Middle frontal gyrus (tissue), 1 donor: ENCODE data around the gene OR5AU1.

Experiments
- DNase-seq: peaks from one replicate; pipeline ENCODE4 v3.0.0-alpha.2; 2015; ENCODE audit warnings: low spot score; ENCODE audit errors: extremely low spot score

The OR5AU1 gene

DNA sequence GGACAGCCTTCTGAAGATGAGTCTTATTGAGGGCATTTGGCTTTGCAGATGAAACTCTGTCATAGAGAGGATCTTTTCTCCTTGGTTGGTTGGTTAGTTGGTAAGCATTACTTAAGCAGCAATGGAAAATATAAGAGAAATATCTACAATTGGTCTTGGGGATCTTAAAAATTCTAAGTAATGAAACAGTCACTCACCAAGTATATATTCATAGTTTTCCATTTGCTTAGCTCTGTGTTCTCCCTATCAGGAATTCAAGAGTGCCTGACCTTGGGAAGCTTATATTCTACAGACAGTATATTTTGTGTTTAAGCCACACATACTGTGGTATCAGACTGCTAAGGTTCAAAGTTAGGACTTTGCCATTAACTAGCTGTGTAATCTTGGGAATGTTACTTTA, at the start of gene OR5AU1:
TSS of gene OR5AU1 (minus strand) at position 101 of the 400 bp plus-strand sequence. CDS start 191 bp downstream, outside the sequence.
- DNase-seq: no peak

DNA sequence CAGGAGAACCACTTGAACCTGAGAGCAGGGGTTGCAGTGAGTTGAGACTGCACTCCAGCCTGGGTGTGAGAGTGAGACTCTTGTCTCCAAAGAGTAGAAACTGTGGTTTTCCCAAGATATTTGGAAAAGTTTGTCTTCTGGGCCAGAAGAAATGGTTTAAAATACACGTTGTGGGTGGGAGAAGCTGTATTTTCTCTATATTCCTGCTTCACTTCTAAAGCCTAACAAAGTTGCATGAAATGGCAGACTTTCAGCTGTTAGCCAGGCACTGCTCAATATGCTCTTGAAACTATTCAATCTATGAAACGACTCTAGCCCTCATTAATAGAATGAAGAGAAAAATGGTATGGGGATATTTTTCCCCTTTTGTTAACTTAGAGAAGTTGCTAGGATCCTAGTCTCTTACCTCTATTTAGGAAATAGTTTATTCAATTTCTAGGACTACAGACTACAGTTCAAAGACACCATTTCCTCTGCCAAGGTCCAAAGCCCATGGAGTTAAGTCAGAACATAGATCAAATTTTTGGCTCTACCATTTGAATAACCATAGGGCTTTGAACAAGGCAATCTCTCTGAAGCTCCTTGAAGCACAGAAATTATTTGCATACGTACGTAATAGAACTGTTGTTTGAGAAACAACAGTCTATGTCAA, 49.3 kb upstream of the OR5AU1 start:
- DNase-seq: no peak

DNA sequence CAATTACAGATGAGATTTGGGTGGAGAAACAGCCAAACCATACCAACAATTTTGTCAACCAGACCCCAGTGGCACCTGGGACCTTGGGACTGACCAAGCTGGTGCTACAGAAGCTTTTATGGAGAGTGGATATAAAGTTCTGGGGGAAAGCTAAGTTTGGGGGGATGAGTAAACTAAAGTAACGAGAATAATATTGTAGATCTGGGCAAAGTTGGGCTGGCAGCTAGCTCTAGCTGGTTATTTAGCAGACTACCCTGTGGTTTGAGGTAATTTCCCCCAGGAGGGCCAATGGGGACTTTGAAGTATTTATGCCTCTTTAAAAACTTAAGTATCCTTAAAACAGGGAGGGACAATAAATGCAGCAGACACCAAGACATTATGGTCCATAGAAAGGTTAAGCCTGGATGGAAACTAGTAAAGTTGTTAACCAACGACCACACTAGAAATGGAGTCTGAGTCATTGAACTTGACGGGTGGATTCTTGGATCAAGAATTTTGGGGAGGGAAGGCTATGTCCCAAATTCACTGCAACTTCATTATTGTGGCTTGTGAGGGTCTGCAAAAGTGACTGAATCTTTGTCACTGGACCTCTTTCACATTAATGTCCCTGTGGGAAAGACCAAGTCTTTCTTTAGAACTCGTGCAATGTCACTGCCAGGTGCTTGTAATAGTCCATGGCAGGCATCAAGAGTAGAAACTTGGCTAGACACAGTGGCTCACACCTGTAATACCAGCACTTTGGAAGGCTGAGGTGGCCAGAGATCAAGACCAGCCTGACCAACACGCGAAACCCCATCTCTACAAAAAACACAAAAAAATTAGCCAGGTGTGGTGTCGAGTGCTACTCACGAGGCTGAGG, 48.5 kb upstream of the OR5AU1 start:
- no peak for DNase-seq

DNA sequence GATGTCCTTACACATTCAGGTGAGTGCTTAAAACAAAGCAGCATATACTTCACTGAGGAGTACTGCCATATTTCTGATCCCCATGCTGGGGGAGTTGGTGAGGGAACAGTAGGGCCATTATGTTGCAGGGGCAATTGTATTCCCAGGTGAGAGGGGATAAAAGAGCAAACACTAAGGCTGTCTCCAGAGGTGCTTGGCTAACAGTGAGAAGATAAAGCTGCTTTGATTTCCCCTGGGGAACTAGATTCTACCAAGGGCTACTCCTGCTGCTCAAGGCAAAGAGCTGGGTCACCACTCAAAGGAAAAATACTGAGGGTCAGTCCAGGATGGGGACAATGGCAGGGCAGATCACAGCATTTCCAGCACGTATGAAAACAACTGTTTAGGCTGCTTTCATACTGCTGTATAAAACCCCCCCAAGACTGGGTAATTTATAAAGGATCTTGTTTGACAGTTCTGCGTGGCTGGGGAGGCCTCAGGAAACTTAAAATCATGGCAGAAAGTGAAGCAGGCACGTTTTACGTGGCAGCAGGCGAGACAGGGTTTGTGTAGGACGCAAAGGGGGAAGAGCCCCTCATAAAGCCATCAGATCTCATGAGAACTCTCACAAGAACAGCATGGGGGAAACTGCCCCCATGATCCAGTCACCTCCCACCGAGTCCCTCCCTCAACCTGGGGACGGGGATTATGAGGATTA, 47.8 kb upstream of the OR5AU1 start:
- DNase-seq: no peak

DNA sequence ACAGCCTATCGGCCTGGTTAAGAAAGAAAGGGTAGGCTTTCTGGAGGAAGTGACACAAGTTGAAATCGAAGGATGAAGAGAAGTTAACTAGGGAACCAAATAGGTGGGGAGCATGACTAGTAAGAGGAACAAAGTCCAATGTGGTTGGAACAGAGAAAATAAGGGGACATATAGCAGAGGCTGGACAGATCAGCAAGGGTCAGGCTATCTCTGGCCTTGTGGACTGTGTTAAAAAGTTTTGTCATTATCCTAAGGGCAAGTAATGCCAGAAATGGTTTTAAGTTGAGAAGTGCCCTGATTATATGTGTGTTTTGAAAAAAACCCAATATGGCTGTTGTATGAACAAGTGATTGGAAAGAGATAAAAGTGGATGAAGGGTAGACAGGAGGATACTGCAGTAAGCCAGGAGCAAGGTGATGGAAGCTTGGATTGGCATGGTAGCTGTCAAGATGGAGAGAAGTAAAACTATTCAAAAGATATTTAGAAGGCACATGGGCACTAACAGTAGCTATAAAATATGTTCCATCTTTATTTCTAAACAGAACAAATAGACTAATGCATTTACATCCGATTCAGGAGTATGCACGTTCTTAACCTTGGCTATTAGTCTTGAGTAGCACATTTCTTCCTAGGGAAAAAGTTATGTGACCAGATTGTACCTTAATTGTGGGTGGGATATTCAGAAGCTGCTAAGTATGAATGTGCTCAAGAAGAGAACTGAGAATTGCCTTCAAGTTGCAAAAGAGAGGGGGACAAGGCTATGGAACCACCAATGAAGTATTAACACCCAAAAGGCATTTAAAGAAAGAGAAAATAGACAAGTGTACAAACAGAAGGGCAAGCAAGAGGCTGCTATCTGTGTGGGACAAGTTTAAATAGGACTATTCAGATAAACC, 46.8 kb upstream of the OR5AU1 start:
- DNase-seq: no peak

DNA sequence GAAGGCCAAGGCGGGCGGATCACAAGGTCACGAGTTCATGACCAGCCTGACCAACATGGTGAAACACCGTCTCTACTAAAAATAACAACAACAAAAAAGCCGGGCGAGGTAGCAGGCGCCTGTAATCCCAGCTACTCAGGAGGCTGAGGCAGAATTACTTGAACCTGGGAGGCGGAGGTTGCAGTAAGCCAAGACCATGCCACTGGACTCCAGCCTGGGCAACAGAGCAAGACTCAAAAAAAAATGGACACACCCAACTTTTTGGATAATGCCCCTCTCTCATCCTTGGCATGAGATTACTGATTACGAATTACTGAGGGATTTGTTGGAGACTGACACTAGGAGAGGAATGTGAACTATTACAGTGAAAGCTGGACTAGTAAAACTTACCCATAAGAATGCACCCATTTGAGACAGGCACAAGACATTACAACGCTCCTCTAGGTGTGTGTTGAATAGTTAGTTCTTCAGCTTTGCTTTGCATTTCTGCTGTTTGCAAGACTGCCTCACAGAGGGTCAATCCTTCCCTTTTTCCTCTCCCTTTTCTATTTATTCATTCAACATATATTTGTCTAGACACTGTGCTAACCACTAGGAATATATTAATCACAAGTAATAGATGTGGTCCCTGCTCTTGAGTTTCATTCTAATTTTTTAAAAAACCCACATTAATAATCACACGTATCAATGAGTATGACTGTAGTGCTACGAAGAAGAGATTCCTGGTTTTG, 46.0 kb upstream of the OR5AU1 start:
- no peak for DNase-seq

DNA sequence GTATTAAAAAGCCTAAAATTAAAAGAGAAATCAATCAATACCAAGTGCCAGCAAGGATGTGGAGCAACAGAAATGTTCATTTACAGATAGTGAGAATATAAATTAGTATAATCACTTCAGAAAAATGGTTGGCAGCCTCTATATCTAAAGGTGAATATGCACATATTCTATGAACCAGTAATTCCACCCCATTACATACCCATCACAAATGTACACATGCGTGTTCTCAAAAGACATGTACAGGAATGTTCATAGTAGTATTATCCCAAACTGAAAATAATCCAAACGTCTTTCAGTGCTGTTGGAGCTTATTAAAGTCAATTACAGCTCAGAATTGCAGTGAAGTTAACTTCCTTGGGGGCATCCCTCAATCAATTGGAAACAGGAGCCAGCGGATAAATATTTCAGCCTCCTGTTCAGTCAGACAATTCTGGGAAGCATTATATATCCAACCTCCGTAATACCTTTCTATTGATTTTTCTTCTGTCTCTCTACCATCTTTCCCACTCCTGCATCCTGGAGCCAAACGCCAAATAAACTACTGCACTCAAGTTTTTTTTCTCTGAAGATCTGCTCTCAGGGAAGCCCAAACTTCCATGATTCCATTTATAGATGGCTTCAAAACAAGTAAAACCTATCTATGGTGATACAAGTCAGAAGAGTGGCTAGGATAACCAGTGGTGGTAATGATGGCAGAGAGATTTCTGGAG, 45.0 kb upstream of the OR5AU1 start:
- no peak for DNase-seq

DNA sequence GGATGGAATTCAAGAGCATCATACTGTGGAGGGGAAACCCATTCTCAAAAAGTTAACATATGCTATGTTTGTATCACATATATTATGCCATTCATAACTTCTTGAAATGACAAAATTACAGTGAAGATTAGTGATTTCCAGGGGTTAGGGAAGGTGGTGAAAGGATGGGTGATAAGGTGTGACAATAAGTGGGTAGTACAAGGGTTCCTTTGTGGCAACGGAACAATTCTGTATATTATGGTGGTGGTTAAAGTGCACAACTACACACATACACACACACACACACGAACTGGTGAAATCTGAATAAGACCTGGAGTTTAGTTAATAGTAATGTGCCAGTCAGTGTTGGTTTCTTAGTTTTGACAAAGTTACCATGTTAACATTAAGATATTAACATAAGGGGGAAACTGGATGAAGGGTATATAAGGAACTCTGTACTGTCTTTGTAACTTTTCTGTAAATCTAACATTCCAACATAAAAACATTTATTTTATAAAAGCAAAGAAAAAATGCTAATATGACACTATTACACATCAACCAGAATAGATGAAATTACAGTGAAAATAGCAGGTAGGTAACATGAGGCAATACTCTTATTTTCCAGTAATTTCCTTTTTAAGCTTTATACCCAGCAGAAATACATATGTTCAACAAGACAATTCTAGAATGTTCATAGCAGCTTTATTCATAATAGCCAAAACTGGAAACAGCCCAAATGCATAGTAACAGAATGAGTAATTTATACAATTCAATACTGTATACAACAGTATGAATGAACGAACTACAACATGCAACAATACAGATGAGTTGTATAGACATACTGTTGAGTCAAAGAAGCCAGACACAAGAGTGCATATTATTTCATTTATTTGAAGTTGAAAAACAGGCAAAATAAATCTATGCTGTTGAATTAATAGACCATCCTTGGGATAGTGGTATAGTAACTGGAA, 44.0 kb upstream of the OR5AU1 start:
- DNase-seq: no peak

DNA sequence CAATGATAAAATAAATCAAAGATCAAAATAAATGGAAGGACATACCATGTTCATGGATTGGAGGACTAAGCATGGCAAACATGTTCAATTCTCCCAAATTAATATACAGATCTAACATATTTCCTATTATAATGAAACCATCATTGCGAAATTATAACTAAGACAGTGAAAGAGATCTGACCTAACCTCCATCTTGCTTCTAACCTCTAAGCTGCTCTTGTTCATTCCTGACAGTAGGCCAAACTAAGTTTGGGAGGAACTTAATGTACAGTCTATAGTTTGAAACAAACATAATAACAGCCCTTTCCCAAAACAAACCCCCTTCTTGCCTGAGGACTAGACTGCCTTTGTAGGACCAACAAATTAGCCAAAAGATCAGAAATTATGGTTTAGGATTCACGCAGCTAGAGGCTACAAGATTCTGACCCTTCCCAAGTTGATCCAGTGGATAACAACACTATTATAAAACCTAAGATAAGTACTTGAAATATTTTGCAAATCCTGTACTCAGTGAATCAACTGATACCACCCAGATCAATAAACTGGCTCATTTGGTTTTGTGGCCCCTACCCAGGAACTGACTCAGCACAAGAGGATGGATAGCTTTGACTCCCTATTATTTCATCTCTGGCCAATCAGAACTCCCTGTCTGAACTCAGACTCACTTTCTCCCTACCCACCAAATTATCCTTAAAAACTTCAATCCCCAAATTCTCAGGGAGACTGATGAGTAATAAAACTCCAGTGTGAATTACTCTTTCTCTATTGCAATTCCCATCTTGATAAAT, 41.7 kb upstream of the OR5AU1 start:
- no peak for DNase-seq

DNA sequence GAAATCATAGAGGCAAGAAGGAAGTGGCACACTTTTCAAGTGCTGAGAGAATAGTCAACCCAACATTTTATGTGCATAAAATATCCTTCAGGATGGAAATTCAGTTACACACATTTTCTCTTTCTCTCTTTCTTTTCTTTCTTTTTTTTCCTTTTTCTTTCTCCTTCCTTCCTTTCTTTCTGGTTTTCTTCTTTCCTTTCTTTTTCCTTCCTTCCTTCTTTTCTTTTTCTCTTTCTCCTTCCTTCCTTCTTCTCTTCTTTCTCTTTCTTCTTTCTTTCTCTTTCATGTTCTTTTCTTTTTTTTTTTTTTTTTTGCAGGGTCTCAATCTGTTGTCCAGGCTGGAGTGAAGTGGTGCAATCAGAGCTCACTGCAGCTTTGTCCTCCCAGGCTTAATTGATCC, 38.7 kb upstream of the OR5AU1 start:
- no peak for DNase-seq

DNA sequence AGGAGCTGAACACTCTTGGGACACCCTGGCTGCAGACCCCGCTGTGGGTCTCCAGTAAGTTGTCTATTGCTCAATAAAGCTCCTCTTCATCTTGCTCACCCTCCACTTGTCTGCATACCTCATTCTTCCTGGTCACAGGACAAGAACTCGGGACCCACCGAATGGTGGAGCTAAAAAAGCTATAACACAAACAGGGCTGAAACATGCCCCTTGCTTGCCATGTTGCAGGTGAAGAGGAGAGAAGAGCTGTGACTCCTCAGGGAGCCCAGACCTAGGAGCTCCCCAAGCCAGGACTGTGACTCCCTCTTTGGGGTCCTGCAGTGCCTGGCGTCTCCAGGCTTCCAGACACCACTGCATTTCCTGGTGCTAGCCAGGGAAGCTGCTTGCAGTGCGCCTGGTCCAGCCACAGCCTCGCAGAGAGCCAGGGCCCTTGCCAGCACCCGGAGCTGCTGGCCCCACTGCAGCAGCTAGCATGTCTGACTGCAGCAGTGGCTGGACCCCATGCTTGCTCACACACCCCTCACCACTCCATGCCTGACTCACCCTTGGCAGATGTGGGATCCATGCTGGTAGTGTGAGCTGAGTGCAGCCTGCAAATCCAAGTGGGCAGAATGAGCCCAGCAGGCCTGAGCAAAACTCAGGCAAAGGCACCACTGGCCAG, 37.1 kb upstream of the OR5AU1 start:
- DNase-seq: no peak

DNA sequence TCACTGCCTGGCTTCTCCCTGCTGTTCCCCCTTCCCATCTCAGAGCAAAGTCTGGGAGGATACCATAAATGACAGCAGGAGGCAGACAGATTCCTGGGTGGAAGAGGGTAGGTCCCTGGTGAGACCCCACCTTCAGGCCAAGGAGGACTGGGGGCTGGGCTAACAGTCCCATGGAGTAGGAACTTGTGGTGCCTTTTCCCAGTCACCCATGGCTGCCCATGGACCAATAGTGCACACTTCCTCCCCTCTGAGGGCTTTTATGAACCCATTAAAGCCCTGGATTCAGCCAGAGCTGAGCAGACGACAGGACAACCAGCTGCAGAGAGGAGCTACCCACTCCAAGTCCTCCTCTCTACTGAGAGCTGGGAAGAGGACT, 36.6 kb upstream of the OR5AU1 start:
- DNase-seq: no peak

DNA sequence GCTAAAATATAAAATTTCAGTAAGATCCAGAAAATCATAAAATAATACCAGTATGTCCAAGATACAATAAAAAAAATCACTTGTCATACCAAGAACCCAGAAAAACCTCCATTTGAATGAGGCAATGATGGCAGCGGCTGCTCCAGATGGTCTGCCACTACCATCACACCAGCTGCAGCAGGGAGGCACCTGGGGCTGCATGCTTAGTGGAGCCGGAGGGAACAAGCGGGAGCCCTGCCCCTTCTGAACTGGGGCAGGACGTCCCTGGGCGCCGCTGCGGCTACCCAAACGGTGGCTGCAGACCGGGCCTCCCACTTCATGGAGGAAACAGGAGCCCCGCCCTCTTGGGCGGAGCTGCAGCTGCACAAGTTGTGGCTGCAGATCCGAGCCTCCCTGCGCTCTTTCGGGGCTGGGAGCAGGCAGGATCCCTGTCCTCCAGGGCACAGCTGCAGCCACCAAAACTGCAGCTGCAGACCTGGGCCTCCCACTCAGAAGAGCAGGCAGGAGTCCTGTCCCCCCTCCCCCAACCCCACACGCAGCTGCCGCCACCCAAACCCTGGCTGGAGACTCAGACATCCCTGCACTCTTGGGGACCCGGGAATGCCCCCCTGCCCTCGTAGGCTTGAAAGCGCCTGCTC, 36.1 kb upstream of the OR5AU1 start:
- peak; percentile 30 for DNase-seq

DNA sequence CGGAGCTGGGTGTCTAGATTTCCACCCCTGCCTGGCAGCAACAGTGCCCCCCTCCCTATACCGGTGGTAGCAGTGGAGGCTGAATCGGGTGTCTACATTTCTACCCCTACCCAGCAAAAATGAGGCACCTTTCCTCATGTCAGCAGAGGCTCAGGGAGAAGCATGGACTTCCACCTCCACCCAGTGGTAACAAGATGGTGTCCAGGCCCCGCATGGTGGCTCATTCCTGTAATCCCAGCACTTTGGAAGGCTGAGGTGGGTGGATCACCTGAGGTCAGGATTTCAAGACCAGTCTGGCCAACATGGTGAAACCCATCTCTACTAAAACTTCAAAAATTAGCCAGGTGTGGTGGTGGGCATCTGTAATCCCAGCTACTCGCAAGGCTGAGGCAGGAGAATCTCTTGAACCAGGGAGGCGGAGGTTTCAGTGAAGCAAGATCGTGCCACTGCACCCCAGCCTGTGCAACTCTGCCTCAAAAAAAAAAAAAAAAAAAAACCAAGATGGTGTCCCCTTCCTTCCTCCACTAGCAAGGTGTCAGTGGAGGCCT, 35.5 kb upstream of the OR5AU1 start:
- DNase-seq: no peak

DNA sequence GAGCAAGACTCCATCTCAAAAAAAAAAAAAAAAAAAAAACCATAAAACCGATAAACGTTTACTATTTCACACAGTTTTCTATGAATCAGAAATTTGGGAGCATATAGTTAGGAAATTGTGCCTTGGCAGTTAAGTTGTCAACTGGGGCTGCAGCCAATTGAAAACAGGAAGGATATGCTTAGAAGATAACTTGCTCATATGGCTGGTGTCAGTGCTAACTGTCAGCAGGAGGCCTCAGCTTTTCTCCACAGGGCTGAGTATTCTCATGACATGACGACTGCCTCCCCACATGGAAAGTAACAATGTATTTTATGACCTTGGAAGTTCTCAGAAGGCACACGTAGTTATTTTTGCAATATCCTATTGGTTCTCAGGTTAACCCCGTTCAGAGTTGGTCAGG, 29.6 kb upstream of the OR5AU1 start:
- DNase-seq: no peak

DNA sequence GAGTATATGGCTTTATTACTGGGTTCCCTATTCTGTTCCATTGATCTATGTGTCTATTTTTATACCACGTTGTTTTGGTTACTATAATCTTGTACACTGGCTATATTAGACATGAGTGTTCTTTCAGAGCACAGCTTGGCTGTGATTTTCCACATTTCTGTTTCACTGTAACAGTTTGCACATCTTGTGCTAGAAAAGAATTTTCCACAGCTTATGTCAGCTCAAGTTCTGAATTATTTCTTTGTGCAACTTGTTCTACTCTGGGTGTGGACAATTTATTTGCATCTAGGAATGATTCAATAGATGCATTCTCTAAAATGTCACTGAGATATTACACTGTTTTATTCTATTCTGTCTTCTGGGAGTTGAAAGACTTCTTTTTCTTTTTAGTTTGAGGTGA, 28.4 kb upstream of the OR5AU1 start:
- DNase-seq: peak; percentile 51

DNA sequence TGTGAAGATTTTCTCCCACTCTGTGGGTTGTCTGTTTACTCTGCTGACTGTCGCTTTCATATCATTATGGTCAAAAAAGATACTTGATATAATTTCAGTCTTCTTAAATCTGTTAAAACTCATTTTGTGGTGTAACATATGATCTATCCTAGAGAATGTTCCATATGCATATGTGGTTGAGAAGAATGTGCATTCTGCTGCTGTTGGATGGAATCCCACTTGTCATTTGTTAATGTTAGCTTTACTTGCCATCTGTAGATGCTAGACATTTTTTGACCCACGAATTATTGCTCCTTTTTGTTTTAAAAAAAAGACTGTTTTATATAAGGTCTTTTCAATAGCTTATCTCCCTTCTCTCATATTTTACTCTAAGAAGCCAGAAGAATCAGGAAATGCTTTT, 26.3 kb upstream of the OR5AU1 start:
- DNase-seq: no peak
